Hepatocyte (in vitro differentiated cells): ENCODE measurements around the gene EVPLL. TPM values are rescaled to one million over a fixed set of nuclear protein-coding genes. Genes with fewer than 3 reads are reported as not detected.
"Not testable (repeated sequence)": the region's sequence is repeated elsewhere in the genome, so short reads cannot be mapped to it uniquely, and the experiment has no call there.

Experiments used
- DNase-seq: peaks from one replicate; pipeline ENCODE4 v3.0.0-alpha.2; 2016; ENCODE audit warnings: low spot score
- H2AFZ ChIP-seq: fragments of 200-600 bp; sonication (generic); 2 replicates; pipeline ENCODE4 v1.6.0; 2016; ENCODE audit warnings: antibody characterized with exemption, mild to moderate bottlenecking
- H3K27ac ChIP-seq: fragments of 200-600 bp; sonication (generic); 2 replicates; pipeline ENCODE4 v1.5.1; 2016; ENCODE audit warnings: mild to moderate bottlenecking
- H3K27me3 ChIP-seq: fragments of 200-600 bp; sonication (generic); 2 replicates; pipeline ENCODE4 v1.6.1; 2016
- H3K36me3 ChIP-seq: fragments of 200-600 bp; sonication (generic); replicated peaks from 2 replicates; pipeline ENCODE4 v1.5.1; 2016; ENCODE audit warnings: low read depth; ENCODE audit not compliant: insufficient read depth
- H3K4me1 ChIP-seq: fragments of 200-600 bp; sonication (generic); 2 replicates; pipeline ENCODE4 v1.5.1; 2016; ENCODE audit warnings: mild to moderate bottlenecking, moderate library complexity; ENCODE audit not compliant: insufficient read depth
- H3K4me2 ChIP-seq: fragments of 200-600 bp; sonication (generic); 2 replicates; pipeline ENCODE4 v1.6.0; 2016
- H3K4me3 ChIP-seq: fragments of 200-600 bp; sonication (generic); 2 replicates; pipeline ENCODE4 v1.5.1; 2016; ENCODE audit warnings: mild to moderate bottlenecking
- H3K79me2 ChIP-seq: fragments of 200-600 bp; sonication (generic); 2 replicates; pipeline ENCODE4 v1.6.0; 2017; ENCODE audit warnings: mild to moderate bottlenecking
- H3K9me2 ChIP-seq: fragments of 200-600 bp; sonication (generic); replicated peaks from 2 replicates; pipeline ENCODE4 v1.6.0; 2017; ENCODE audit warnings: mild to moderate bottlenecking; ENCODE audit not compliant: insufficient read depth
- H3K9me3 ChIP-seq: fragments of 200-600 bp; sonication (generic); 2 replicates; pipeline ENCODE4 v1.5.1; 2016; ENCODE audit warnings: low read depth, mild to moderate bottlenecking
- H4K20me1 ChIP-seq: fragments of 200-600 bp; sonication (generic); 2 replicates; pipeline ENCODE4 v1.6.0; 2016; ENCODE audit warnings: mild to moderate bottlenecking; ENCODE audit not compliant: insufficient read depth, poor library complexity, severe bottlenecking
- EZH2 ChIP-seq: fragments of 200-600 bp; sonication (generic); IDR thresholded peaks from 2 replicates; pipeline ENCODE4 v1.6.1; 2016; ENCODE audit warnings: antibody characterized with exemption, mild to moderate bottlenecking, borderline replicate concordance
- EZH2phosphoT487 ChIP-seq: fragments of 200-600 bp; sonication (generic); IDR thresholded peaks from one replicate; pipeline ENCODE4 v1.6.1; 2018; ENCODE audit warnings: antibody characterized with exemption, mild to moderate bottlenecking, low read depth, moderate library complexity; ENCODE audit not compliant: unreplicated experiment, severe bottlenecking
- WGBS: methylation state at CpG from one replicate; pipeline ENCODE4 v1.1.6; 2016; ENCODE audit warnings: low lambda C conversion rate; ENCODE audit errors: missing lambda C conversion rate; 5-methylcytosine and 5-hydroxymethylcytosine counted together
- polyA plus RNA-seq: library from polyadenylated mRNA; unstranded; fragments of >200 nt; fragmentation: Nextera tagmentation; extraction: Ambion mirVana; gene quantifications from 2 replicates; pipeline ENCODE4 v1.2.1, GENCODE V29; 2016
- total RNA-seq: library from RNA; depleted of rRNA; stranded (reverse); fragments of >200 nt; gene quantifications from 2 replicates; pipeline ENCODE4 v1.2.3, GENCODE V29; 2014
- TF ChIP-seq, protein P1 (sequence below): fragments of 200-600 bp; sonication (generic); IDR thresholded peaks from 2 replicates; pipeline ENCODE4 v1.5.1; 2016; ENCODE audit warnings: antibody characterized with exemption, mild to moderate bottlenecking; ENCODE audit not compliant: poor library complexity

EVPLL gene
- total and polyA plus RNA-seq, 2 experiments from 2014 or later = not detected

DNA sequence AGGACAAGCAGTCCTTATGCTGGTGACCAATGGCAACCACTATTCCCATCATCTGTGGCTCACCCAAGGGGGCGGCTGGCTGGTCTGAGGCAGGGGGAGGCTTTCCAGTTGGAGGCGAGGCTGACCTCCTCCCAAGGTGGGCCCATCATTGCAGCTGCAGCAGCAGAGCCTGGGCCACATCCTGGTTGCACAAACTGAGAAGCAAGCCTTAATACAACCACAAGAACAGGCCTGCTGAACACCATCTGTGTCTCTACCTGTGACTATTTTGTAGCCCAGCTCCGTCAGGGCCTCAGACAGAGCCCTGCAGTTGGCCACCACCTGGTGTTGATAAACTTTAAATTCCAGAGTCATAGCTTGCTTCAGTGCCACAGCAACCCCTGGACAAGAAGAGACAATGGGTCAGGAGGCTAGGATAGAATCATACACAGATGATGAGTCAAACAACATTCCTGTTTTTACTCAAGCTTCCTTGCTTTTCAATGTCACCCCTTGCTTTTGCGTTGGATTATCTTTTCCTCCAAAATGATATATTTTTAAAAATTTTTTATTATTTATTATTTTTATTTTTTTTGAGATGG, 44.6 kb upstream of the EVPLL start:
- 83% methylated on average over 4 of the region's 4 CpGs for WGBS

DNA sequence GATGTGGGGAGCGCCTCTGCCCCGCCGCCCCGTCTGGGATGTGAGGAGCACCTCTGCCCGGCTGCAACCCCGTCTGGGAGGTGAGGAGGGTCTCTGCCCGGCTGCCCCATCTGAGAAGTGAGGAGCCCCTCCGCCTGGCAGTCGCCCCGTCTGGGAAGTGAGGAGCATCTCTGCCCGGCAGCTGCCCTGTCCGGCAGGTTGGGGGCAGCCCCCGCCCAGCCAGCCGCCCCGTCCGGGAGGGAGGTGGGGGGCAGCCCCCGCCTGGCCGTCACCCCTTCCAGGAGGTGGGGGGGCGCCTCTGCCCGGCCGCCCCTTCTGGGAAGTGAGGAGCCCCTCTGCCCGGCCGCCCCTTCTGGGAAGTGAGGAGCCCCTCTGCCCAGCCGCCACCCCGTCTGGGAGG, 39.4 kb upstream of the EVPLL start:
- H3K4me1 ChIP-seq, H3K4me2 ChIP-seq, H3K9me3 ChIP-seq, H3K36me3 ChIP-seq, H3K27me3 ChIP-seq, H3K79me2 ChIP-seq, H3K4me3 ChIP-seq, H2AFZ ChIP-seq, H3K27ac ChIP-seq, H3K9me2 ChIP-seq, DNase-seq, H4K20me1 ChIP-seq: not testable (repeated sequence)
- 98% methylated on average over 8 of the region's 25 CpGs for WGBS

More for the DNA sequence above, 44.6 kb upstream of the EVPLL start:
- H3K36me3 ChIP-seq = no peaks in the 10 kb centered on the region
- H2AFZ ChIP-seq = no peak overlapping the region
- H4K20me1 ChIP-seq = no peaks in the 10 kb centered on the region
- no peak overlapping the region for H3K4me3 ChIP-seq
- H3K27ac ChIP-seq = no peak overlapping the region
- TF ChIP-seq EZH2phosphoT487 = no peak
- TF ChIP-seq, protein P1, sequence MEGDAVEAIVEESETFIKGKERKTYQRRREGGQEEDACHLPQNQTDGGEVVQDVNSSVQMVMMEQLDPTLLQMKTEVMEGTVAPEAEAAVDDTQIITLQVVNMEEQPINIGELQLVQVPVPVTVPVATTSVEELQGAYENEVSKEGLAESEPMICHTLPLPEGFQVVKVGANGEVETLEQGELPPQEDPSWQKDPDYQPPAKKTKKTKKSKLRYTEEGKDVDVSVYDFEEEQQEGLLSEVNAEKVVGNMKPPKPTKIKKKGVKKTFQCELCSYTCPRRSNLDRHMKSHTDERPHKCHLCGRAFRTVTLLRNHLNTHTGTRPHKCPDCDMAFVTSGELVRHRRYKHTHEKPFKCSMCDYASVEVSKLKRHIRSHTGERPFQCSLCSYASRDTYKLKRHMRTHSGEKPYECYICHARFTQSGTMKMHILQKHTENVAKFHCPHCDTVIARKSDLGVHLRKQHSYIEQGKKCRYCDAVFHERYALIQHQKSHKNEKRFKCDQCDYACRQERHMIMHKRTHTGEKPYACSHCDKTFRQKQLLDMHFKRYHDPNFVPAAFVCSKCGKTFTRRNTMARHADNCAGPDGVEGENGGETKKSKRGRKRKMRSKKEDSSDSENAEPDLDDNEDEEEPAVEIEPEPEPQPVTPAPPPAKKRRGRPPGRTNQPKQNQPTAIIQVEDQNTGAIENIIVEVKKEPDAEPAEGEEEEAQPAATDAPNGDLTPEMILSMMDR = no peak
- TF ChIP-seq EZH2 = no peak
- DNase-seq = no peak
- H3K79me2 ChIP-seq = no peaks in the 10 kb centered on the region
- H3K4me2 ChIP-seq = no peak overlapping the region
- no peaks in the 10 kb centered on the region for H3K9me2 ChIP-seq
- H3K9me3 ChIP-seq = no peaks in the 10 kb centered on the region
- no peaks in the 10 kb centered on the region for H3K27me3 ChIP-seq
- no peaks in the 10 kb centered on the region for H3K4me1 ChIP-seq

DNA sequence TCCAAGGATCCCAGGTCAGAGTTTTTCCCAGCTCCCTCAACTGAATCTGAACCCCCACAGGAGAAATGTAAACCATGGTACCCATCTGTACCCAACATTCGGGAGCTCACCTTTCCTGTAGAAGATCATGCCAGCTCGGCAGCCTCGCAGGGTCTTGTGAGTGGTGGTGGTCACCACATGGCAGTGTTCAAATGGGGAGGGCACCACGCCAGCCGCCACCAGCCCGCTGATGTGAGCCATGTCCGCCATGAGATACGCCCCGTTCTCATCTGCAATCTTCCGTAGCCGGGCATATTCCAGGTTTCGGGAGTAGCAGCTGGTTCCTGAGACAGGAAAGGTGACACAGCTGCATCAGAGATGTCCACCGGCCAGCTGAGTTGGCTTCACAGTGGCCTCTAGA, 37.6 kb upstream of the EVPLL start:
- H3K27me3 ChIP-seq = no peaks in the 10 kb centered on the region
- no peaks in the 10 kb centered on the region for H3K9me2 ChIP-seq
- no peak overlapping the region for H3K4me2 ChIP-seq
- no peaks in the 10 kb centered on the region for H3K36me3 ChIP-seq
- TF ChIP-seq EZH2phosphoT487 (no peak), EZH2 (no peak)
- TF ChIP-seq, protein P1 = no peak
- no peak overlapping the region for H3K27ac ChIP-seq
- no peaks in the 10 kb centered on the region for H3K79me2 ChIP-seq
- over 99% methylated on average over 13 of the region's 13 CpGs for WGBS
- H3K4me1 ChIP-seq = no peaks in the 10 kb centered on the region
- no peak overlapping the region for H3K4me3 ChIP-seq
- H3K9me3 ChIP-seq = no peaks in the 10 kb centered on the region
- DNase-seq = no peak
- H2AFZ ChIP-seq = no peak overlapping the region
- H4K20me1 ChIP-seq = no peaks in the 10 kb centered on the region

DNA sequence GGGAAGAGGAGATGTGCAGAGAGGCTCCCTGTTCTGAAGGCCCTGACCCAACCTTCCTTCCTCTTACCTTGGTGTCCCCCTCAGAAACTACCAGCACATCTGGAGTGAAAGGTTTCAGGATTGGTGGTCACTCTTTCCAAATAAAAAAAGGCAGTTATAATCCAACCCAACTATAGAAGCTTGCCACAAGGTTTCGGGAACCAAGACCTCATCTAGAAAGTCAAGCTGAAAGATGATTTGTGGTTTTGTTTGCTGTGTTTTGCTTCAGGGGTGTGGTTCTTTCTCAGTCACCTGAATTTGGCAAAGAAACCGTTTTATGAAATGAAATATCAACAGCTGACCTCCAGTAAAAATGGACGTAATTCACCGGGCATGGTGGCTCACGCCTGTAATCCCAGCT, 33.6 kb upstream of the EVPLL start:
- no peaks in the 10 kb centered on the region for H3K9me3 ChIP-seq
- no peaks in the 10 kb centered on the region for H3K79me2 ChIP-seq
- H3K4me2 ChIP-seq = no peak overlapping the region
- H3K36me3 ChIP-seq = no peaks in the 10 kb centered on the region
- no peak for DNase-seq
- H3K27me3 ChIP-seq = no peaks in the 10 kb centered on the region
- no peaks in the 10 kb centered on the region for H3K4me1 ChIP-seq
- no peak overlapping the region for H2AFZ ChIP-seq
- no peaks in the 10 kb centered on the region for H4K20me1 ChIP-seq
- WGBS = 95% methylated on average over 5 of the region's 5 CpGs
- no peak overlapping the region for H3K27ac ChIP-seq
- no peaks in the 10 kb centered on the region for H3K9me2 ChIP-seq
- TF ChIP-seq EZH2phosphoT487 = no peak
- no peak for TF ChIP-seq EZH2
- TF ChIP-seq, protein P1 = no peak
- H3K4me3 ChIP-seq = no peak overlapping the region
